H1 (cell line): ENCODE measurements around the gene RABIF. TPM values are rescaled to one million over a fixed set of nuclear protein-coding genes. Genes with fewer than 3 reads are reported as not detected.

Experiments
- BCL11A ChIP-seq, 2 experiments: IDR thresholded peaks; one replicate each; pipeline ENCODE4 v1.6.1; 2011; ENCODE audit warnings: low read depth in 2 of 2, low read length in 2 of 2, mild to moderate bottlenecking in 2 of 2
- CREB1 ChIP-seq: IDR thresholded peaks from 2 replicates; pipeline ENCODE4 v1.6.1; 2012; ENCODE audit warnings: inconsistent platforms
- EGR1 ChIP-seq: IDR thresholded peaks from 2 replicates; pipeline ENCODE4 v1.6.1; 2011; ENCODE audit warnings: low read depth, low read length, borderline replicate concordance
- FOSL1 ChIP-seq: IDR thresholded peaks from 2 replicates; pipeline ENCODE4 v1.6.1; 2011; ENCODE audit warnings: mild to moderate bottlenecking, low read depth, low read length, moderate library complexity; ENCODE audit not compliant: insufficient read depth
- JUN ChIP-seq: IDR thresholded peaks from 2 replicates; pipeline ENCODE4 v1.6.1; 2011; ENCODE audit warnings: low read depth, mild to moderate bottlenecking, improper control_type of control experiment, low read length
- KDM1A ChIP-seq: fragments of 200-600, 300-600 bp; sonication (generic); IDR thresholded peaks from 2 replicates; pipeline ENCODE4 v1.7.1; 2016; ENCODE audit warnings: mild to moderate bottlenecking, low read length, borderline replicate concordance
- POLR2AphosphoS5 ChIP-seq: IDR thresholded peaks from 2 replicates; pipeline ENCODE4 v1.6.1; 2011; ENCODE audit warnings: low read depth, low read length
- TBP ChIP-seq: IDR thresholded peaks from 2 replicates; pipeline ENCODE4 v1.6.1; 2011; ENCODE audit warnings: low read depth, low read length, improper control_type of control experiment
- ZNF274 ChIP-seq: IDR thresholded peaks from 2 replicates; pipeline ENCODE4 v1.7.0; 2012; ENCODE audit warnings: low read length, borderline replicate concordance; ENCODE audit errors: extremely low read depth
- polyA plus RNA-seq, 7 experiments: library from polyadenylated mRNA; depleted of rRNA in 3 of 7; stranded (reverse) in 5 of 7; unstranded in 2 of 7; fragments of >200 nt in 5 of 7; fragments of 200-250 nt in 2 of 7; gene quantifications; 1 replicate in 5 of 7; 2 replicates in 1 of 7; 4 replicates in 1 of 7; pipeline versions ENCODE4 v1.2.1 to v1.2.3, GENCODE V29; 2011 to 2013; ENCODE audit warnings: missing spikeins in 2 of 7, mixed read lengths in 2 of 7
- total RNA-seq: library from RNA; stranded (reverse); fragmentation: NEBNext Ultra II Directional; extraction: Animal tissue kit (Norgen Biotek cat#: 25700); gene quantifications from 2 replicates; pipeline ENCODE4 v1.2.1, GENCODE V29; 2021
- TF ChIP-seq, protein P1 (sequence below): fragments of 300-600 bp; sonication (generic); IDR thresholded peaks from 2 replicates; pipeline ENCODE4 v1.7.1; 2012; ENCODE audit warnings: low read length, moderate library complexity, mild to moderate bottlenecking, inconsistent platforms; ENCODE audit not compliant: insufficient replicate concordance
- TF ChIP-seq, protein P2 (sequence below): IDR thresholded peaks from 2 replicates; pipeline ENCODE4 v1.6.1; 2011; ENCODE audit warnings: low read depth, mild to moderate bottlenecking, low read length; ENCODE audit not compliant: insufficient read depth

RABIF gene
- total and polyA plus RNA-seq, 2 of the 8 experiments (the other 6 are each of a cell fraction or from before 2014, with no cell fraction given): 5.6 to 6.9 TPM

DNA sequence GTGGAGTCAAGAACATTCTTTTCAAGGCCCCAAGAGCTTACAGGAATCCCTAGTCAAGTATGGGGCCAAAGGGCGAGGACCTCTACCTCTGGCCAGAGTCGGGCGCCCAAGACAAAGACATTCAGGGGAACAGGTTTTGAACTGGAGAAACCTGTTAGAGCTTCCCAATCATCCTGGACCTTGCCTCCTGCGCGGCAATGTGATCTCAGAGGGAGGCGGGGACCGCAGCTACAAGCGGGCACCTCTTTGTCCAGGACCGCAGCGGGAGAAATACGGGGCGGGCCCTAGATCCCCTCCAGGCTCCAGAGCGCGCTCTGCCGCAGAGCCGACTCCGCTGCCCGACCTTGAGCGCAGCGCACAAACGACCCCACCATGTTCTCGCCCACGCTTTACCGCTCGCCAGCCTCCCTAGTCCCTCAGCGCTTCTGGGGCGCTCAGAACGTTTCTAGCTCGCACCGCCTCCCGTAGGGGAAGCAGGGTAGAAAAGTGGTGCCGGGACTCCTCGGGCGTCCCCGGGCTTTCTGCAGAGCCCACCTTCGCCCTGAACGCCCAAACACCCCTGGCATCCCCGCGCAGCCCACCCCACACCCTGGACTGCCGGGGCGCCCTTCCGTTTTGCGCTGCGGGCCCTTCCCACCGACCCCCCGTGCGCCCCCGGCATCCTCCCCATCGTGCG, 28.1 kb downstream of the RABIF start (continued):
- TF ChIP-seq, protein P1, sequence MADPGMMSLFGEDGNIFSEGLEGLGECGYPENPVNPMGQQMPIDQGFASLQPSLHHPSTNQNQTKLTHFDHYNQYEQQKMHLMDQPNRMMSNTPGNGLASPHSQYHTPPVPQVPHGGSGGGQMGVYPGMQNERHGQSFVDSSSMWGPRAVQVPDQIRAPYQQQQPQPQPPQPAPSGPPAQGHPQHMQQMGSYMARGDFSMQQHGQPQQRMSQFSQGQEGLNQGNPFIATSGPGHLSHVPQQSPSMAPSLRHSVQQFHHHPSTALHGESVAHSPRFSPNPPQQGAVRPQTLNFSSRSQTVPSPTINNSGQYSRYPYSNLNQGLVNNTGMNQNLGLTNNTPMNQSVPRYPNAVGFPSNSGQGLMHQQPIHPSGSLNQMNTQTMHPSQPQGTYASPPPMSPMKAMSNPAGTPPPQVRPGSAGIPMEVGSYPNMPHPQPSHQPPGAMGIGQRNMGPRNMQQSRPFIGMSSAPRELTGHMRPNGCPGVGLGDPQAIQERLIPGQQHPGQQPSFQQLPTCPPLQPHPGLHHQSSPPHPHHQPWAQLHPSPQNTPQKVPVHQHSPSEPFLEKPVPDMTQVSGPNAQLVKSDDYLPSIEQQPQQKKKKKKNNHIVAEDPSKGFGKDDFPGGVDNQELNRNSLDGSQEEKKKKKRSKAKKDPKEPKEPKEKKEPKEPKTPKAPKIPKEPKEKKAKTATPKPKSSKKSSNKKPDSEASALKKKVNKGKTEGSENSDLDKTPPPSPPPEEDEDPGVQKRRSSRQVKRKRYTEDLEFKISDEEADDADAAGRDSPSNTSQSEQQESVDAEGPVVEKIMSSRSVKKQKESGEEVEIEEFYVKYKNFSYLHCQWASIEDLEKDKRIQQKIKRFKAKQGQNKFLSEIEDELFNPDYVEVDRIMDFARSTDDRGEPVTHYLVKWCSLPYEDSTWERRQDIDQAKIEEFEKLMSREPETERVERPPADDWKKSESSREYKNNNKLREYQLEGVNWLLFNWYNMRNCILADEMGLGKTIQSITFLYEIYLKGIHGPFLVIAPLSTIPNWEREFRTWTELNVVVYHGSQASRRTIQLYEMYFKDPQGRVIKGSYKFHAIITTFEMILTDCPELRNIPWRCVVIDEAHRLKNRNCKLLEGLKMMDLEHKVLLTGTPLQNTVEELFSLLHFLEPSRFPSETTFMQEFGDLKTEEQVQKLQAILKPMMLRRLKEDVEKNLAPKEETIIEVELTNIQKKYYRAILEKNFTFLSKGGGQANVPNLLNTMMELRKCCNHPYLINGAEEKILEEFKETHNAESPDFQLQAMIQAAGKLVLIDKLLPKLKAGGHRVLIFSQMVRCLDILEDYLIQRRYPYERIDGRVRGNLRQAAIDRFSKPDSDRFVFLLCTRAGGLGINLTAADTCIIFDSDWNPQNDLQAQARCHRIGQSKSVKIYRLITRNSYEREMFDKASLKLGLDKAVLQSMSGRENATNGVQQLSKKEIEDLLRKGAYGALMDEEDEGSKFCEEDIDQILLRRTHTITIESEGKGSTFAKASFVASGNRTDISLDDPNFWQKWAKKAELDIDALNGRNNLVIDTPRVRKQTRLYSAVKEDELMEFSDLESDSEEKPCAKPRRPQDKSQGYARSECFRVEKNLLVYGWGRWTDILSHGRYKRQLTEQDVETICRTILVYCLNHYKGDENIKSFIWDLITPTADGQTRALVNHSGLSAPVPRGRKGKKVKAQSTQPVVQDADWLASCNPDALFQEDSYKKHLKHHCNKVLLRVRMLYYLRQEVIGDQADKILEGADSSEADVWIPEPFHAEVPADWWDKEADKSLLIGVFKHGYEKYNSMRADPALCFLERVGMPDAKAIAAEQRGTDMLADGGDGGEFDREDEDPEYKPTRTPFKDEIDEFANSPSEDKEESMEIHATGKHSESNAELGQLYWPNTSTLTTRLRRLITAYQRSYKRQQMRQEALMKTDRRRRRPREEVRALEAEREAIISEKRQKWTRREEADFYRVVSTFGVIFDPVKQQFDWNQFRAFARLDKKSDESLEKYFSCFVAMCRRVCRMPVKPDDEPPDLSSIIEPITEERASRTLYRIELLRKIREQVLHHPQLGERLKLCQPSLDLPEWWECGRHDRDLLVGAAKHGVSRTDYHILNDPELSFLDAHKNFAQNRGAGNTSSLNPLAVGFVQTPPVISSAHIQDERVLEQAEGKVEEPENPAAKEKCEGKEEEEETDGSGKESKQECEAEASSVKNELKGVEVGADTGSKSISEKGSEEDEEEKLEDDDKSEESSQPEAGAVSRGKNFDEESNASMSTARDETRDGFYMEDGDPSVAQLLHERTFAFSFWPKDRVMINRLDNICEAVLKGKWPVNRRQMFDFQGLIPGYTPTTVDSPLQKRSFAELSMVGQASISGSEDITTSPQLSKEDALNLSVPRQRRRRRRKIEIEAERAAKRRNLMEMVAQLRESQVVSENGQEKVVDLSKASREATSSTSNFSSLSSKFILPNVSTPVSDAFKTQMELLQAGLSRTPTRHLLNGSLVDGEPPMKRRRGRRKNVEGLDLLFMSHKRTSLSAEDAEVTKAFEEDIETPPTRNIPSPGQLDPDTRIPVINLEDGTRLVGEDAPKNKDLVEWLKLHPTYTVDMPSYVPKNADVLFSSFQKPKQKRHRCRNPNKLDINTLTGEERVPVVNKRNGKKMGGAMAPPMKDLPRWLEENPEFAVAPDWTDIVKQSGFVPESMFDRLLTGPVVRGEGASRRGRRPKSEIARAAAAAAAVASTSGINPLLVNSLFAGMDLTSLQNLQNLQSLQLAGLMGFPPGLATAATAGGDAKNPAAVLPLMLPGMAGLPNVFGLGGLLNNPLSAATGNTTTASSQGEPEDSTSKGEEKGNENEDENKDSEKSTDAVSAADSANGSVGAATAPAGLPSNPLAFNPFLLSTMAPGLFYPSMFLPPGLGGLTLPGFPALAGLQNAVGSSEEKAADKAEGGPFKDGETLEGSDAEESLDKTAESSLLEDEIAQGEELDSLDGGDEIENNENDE: no peak
- peak; percentile 85 for TF ChIP-seq TBP
- TF ChIP-seq KDM1A: no peak
- TF ChIP-seq POLR2AphosphoS5: peak; percentile 74
- TF ChIP-seq FOSL1: no peak
- TF ChIP-seq BCL11A (IDR thresholded peaks at IDR 0.05; ENCODE audit: low read depth in 2 of 2, low read length in 2 of 2): no peak
- TF ChIP-seq, protein P2, sequence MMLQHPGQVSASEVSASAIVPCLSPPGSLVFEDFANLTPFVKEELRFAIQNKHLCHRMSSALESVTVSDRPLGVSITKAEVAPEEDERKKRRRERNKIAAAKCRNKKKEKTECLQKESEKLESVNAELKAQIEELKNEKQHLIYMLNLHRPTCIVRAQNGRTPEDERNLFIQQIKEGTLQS: no peak
- peak; percentile 80 for TF ChIP-seq CREB1
- peak; percentile 91 for TF ChIP-seq EGR1
- TF ChIP-seq ZNF274: no peak
- TF ChIP-seq JUN: no peak
